Esophagus muscularis mucosa (tissue), 3 donors: ENCODE data around the gene TRIM2.

Source experiments
- CTCF ChIP-seq, 3 experiments: fragments of 200-600 bp in 2 of 3; fragments of 450-650 bp in 1 of 3; sonication (generic) in 2 of 3; IDR thresholded peaks; one replicate each; pipeline ENCODE4 v1.5.1; 2017 to 2019; ENCODE audit warnings: antibody characterized with exemption in 3 of 3, mild to moderate bottlenecking in 2 of 3, moderate library complexity in 1 of 3
- POLR2A ChIP-seq: fragments of 450-650 bp; IDR thresholded peaks from one replicate; pipeline ENCODE4 v1.6.1; 2017; ENCODE audit warnings: antibody characterized with exemption, moderate library complexity, mild to moderate bottlenecking, low read depth
- POLR2AphosphoS5 ChIP-seq, 2 donors: sonication (generic); formaldehyde crosslinking; IDR thresholded peaks; one replicate each; pipeline ENCODE4 v1.6.1; 2017; ENCODE audit warnings: antibody characterized with exemption in 2 of 2

- TF ChIP-seq POLR2A: no peak
- no peak for TF ChIP-seq CTCF (IDR thresholded peaks at IDR 0.05)
- no peak for TF ChIP-seq POLR2AphosphoS5 (IDR thresholded peaks at IDR 0.05)
Measured at GRCh38 chr4:153349206-153349805, 145.1 kb downstream of the TRIM2 start.
